ENCODE measurements around the gene CFAP97D1. TPM values are rescaled to one million over a fixed set of nuclear protein-coding genes. Genes with fewer than 3 reads are reported as not detected.
A peak's percentile ranks its signal among the peaks of the same experiment; 100 is the strongest.

Gene CFAP97D1
- total RNA-seq, 4 donors from 2014 or later: 0.42 TPM; not detected in 3

DNA sequence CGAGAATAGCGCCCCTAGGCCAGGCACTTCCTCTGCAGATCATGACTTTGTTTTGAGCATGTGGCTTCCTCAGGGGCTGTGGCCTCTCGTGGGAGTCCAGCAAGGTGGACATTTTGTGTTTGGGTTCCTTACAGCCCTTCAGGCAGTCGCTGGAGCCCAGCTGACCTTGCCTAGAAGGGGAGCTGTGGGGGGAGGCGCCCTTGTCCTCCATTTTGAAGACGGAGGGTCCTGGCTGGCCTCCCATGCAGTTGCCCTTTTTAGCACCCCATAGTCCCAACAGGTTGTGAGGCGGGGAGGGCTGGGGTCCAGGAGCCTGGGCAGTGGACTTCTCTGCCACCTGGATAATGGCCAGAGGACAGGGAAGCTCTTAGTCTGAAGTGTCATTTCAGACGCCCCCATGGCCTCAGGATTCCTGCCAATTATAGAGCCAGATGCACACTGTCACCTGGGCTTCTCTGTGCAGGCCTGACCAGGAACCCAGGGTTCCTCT is 23.0 kb upstream of the CFAP97D1 start:
- TF ChIP-seq POLR2A (IDR thresholded peaks at IDR 0.05) (no peak), CTCF (IDR thresholded peaks at IDR 0.05) (no peak), EP300 (IDR thresholded peaks at IDR 0.05) (no peak)
- no peak overlapping the region for H3K4me3 ChIP-seq
- H3K27me3 ChIP-seq: peaks cover 0 to 56% of the 10 kb centered on the region in 2 donors
- no peaks in the 10 kb centered on the region for H3K9me3 ChIP-seq
- no peaks in the 10 kb centered on the region for H3K36me3 ChIP-seq
- H3K4me1 ChIP-seq: peaks cover 0 to 15% (median 4%) of the 10 kb centered on the region in 4 donors
- H3K27ac ChIP-seq: no peak overlapping the region
- 79 to 87% methylated on average over 7 to 8 of the region's 8 CpGs for WGBS, 2 donors
- DNase-seq (ENCODE audit: low spot score in 2 of 2): no peak

GRCh38 chr17:43758086-43758485 is 22.1 kb upstream of the CFAP97D1 start:
- Histone ChIP-seq H3K4me3 (no peak overlapping the region), H3K9me3 (no peaks in the 10 kb centered on the region), H3K36me3 (no peaks in the 10 kb centered on the region), H3K27ac (no peak overlapping the region), H3K4me1 (peaks cover 0 to 15% (median 4%) of the 10 kb centered on the region in 4 donors), H3K27me3 (peaks cover 0 to 51% of the 10 kb centered on the region in 2 donors)
- TF ChIP-seq CTCF (IDR thresholded peaks at IDR 0.05) (no peak), POLR2A (IDR thresholded peaks at IDR 0.05) (no peak), EP300 (IDR thresholded peaks at IDR 0.05) (no peak)
- 79 to 88% methylated on average over 6 of the region's 6 CpGs for WGBS, 2 donors
- DNase-seq (ENCODE audit: low spot score in 2 of 2): no peak

- H3K4me1 ChIP-seq: peaks cover 0 to 15% (median 4%) of the 10 kb centered on the region in 4 donors
- H3K27me3 ChIP-seq: peaks cover 0 to 51% of the 10 kb centered on the region in 2 donors
- TF ChIP-seq POLR2A (IDR thresholded peaks at IDR 0.05): no peak
- no peak for TF ChIP-seq EP300 (IDR thresholded peaks at IDR 0.05)
- no peak for TF ChIP-seq CTCF (IDR thresholded peaks at IDR 0.05)
- H3K36me3 ChIP-seq: no peaks in the 10 kb centered on the region
- H3K27ac ChIP-seq: no peak within 1 kb of the TSS
- no peak within 1 kb of the TSS for H3K4me3 ChIP-seq
- DNase-seq (ENCODE audit: low spot score in 2 of 2): no peak
- H3K9me3 ChIP-seq: no peaks in the 10 kb centered on the region
- WGBS, 2 donors: 79 to 81% methylated on average over 24 of the region's 24 CpGs
Measured at GRCh38 chr17:43758497-43759174, 21.6 kb upstream of the CFAP97D1 start, which contains the start of gene SOST. Gene SOST, minus strand, starts transcription at chr17:43758791. Its CDS starts 50 bp downstream, at chr17:43758741.

DNA sequence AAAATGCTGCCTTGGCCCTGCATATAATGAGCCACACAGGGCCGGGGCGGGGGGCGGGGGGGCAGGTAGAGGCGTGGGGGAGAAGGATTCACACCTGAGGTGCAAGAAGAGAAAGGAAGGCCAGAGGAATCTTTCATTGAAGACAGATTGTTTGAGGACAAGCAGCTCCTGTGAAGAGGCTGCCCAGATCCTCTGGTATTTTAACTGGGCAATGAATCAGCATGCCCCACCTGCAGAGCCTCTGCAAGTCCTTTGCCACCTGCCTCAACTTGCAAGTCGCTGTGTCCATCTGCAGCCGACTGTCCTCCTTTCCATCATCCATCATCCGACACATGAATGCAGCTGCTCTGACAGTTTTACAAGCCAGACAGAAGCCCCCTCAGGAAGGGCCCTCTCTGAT is 20.4 kb upstream of the CFAP97D1 start:
- no peak for DNase-seq (ENCODE audit: low spot score in 2 of 2)
- Histone ChIP-seq H3K27me3 (peaks cover 0 to 43% of the 10 kb centered on the region in 2 donors), H3K27ac (no peak overlapping the region), H3K4me3 (no peak overlapping the region), H3K36me3 (no peaks in the 10 kb centered on the region), H3K4me1 (peaks cover 0 to 19% (median 4%) of the 10 kb centered on the region in 4 donors), H3K9me3 (no peaks in the 10 kb centered on the region)
- WGBS, 2 donors: 52 to 54% methylated on average over 7 of the region's 7 CpGs
- TF ChIP-seq EP300 (IDR thresholded peaks at IDR 0.05): no peak
- TF ChIP-seq CTCF (IDR thresholded peaks at IDR 0.05): no peak
- TF ChIP-seq POLR2A (IDR thresholded peaks at IDR 0.05): no peak

DNA sequence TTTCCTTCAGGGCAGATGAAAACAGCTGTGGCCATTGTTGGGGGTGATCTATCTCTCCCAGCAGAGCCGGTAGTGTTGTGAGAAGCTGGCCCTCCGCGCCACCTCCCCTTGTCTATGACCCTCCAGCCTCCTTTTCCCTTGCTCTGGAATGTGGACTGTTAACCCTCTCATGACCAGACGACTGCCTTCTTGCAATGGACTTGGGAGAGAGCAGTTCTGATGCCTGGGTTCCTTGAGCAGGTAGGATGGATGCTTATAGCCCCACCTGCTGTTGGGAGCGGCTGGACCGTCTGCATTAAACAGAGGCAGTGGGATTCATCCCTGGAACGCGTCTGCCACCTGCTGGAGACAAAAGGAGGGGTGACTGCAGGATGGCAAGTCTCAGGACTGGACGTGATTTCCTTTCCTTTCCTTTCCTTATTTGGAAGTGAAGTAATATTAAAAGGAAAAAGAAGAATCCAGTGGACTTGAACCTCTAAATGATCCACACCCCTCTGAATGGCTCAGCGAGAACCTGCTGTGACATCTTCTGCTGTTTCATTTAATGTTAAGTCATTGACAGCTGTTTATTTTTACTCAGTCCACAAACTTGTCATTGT is 19.9 kb upstream of the CFAP97D1 start:
- Histone ChIP-seq H3K27ac (no peak overlapping the region), H3K4me3 (no peak overlapping the region), H3K27me3 (peaks cover 0 to 38% of the 10 kb centered on the region in 2 donors), H3K36me3 (peaks cover 0 to under 1% (median 0%) of the 10 kb centered on the region in 3 donors), H3K4me1 (peaks cover 0 to 14% (median 2%) of the 10 kb centered on the region in 4 donors), H3K9me3 (no peaks in the 10 kb centered on the region)
- no peak for TF ChIP-seq POLR2A (IDR thresholded peaks at IDR 0.05)
- peak; percentile 92 to 97 (median 96) for TF ChIP-seq CTCF (IDR thresholded peaks at IDR 0.05)
- TF ChIP-seq EP300 (IDR thresholded peaks at IDR 0.05): peak in 1 of 2 donors; percentile 28
- WGBS, 2 donors: 2 to 5% methylated on average over 10 of the region's 10 CpGs
- peak; percentile 84 to 98 for DNase-seq (ENCODE audit: low spot score in 2 of 2)
